ENCODE measurements around the gene CSNK1G3. TPM values are rescaled to one million over a fixed set of nuclear protein-coding genes. Genes with fewer than 3 reads are reported as not detected.

Gene CSNK1G3
- total and polyA plus RNA-seq, 12 donors = 5.0 to 30.9 (median 24.8) TPM

GRCh38 chr5:123537845-123538244 lies 25.9 kb downstream of the CSNK1G3 start:
- H3K27ac ChIP-seq = no peak overlapping the region
- DNase-seq = no peak
- peaks cover 0 to 42% (median 6%) of the 10 kb centered on the region in 9 donors for H3K4me1 ChIP-seq
- H3K4me3 ChIP-seq = no peak overlapping the region
- H3K36me3 ChIP-seq = no peaks in the 10 kb centered on the region
- no peaks in the 10 kb centered on the region for H3K27me3 ChIP-seq
- no peak for TF ChIP-seq CTCF (IDR thresholded peaks at IDR 0.05)
- no peaks in the 10 kb centered on the region for H3K9me3 ChIP-seq
- WGBS, 2 donors = 93 to 94% methylated on average over 2 of the region's 2 CpGs
- ATAC-seq = no peak
- intact Hi-C loops (cut with DNase I) = no loop called here

GRCh38 chr5:123538670-123539459 lies 26.9 kb downstream of the CSNK1G3 start:
- peak in 1 of 8 donors; percentile 47 for ATAC-seq

GRCh38 chr5:123540534-123540933 lies 28.6 kb downstream of the CSNK1G3 start:
- H3K4me1 ChIP-seq = peaks cover 0 to 38% (median 5%) of the 10 kb centered on the region in 9 donors
- DNase-seq (no peak), ATAC-seq (no peak)
- H3K36me3 ChIP-seq = no peaks in the 10 kb centered on the region
- 97 to 98% methylated on average over 7 of the region's 7 CpGs for WGBS, 2 donors
- TF ChIP-seq CTCF (IDR thresholded peaks at IDR 0.05) = no peak
- no peak overlapping the region for H3K4me3 ChIP-seq
- no peaks in the 10 kb centered on the region for H3K9me3 ChIP-seq
- intact Hi-C loops (cut with DNase I) = no loop called here
- no peak overlapping the region for H3K27ac ChIP-seq
- H3K27me3 ChIP-seq = no peaks in the 10 kb centered on the region

More at GRCh38 chr5:123538670-123539459, 26.9 kb downstream of the CSNK1G3 start:
- Histone ChIP-seq H3K9me3 (no peaks in the 10 kb centered on the region), H3K27ac (no peak overlapping the region), H3K4me3 (no peak overlapping the region), H3K27me3 (no peaks in the 10 kb centered on the region), H3K36me3 (no peaks in the 10 kb centered on the region), H3K4me1 (peaks cover 0 to 33% (median 5%) of the 10 kb centered on the region in 9 donors)
- DNase-seq = no peak
- intact Hi-C loops (cut with DNase I) = no loop called here
- no peak for TF ChIP-seq CTCF (IDR thresholded peaks at IDR 0.05)
- whole genome bisulfite sequencing, 2 donors = 85 to 87% methylated on average over 8 of the region's 8 CpGs

GRCh38 chr5:123543438-123543837 lies 31.5 kb downstream of the CSNK1G3 start:
- no peaks in the 10 kb centered on the region for H3K27me3 ChIP-seq
- DNase-seq = no peak
- no peak overlapping the region for H3K27ac ChIP-seq
- H3K4me3 ChIP-seq = no peak overlapping the region
- no peak for ATAC-seq
- peaks cover 0 to 29% (median 3%) of the 10 kb centered on the region in 9 donors for H3K4me1 ChIP-seq
- 96 to 97% methylated on average over 3 of the region's 3 CpGs for WGBS, 2 donors
- H3K9me3 ChIP-seq = no peaks in the 10 kb centered on the region
- intact Hi-C loops (cut with DNase I) = no loop called here
- no peak for TF ChIP-seq CTCF (IDR thresholded peaks at IDR 0.05)
- no peaks in the 10 kb centered on the region for H3K36me3 ChIP-seq

Measured in heart right ventricle (tissue), 16 donors.